SK-N-MC (cell line): ENCODE measurements around the gene FN1.

Source experiments
- DNase-seq: peaks from one replicate; pipeline ENCODE4 v3.0.0-alpha.2; 2011; ENCODE audit warnings: low read depth, low spot score
- H3K27ac ChIP-seq: fragments of 200-600 bp; sonication (generic); 2 replicates; pipeline ENCODE4 v1.5.1; 2016; ENCODE audit warnings: mixed run types
- H3K36me3 ChIP-seq: fragments of 200-600 bp; sonication (generic); 2 replicates; pipeline ENCODE4 v1.6.1; 2017; ENCODE audit warnings: antibody characterized with exemption, low read length, mixed read lengths; ENCODE audit not compliant: insufficient read depth
- H3K4me3 ChIP-seq: fragments of 200-600 bp; sonication (generic); 2 replicates; pipeline ENCODE4 v1.5.1; 2016
- H3K9ac ChIP-seq: fragments of 200-600 bp; sonication (generic); 2 replicates; pipeline ENCODE4 v1.8.0; 2017; ENCODE audit warnings: mixed run types, mixed read lengths; ENCODE audit not compliant: insufficient read length
- H3K9me3 ChIP-seq: fragments of 200-600 bp; sonication (generic); 2 replicates; pipeline ENCODE4 v1.6.1; 2017; ENCODE audit warnings: low read depth, mild to moderate bottlenecking, antibody characterized with exemption, low read length, moderate library complexity, mixed read lengths
- EZH2 ChIP-seq: fragments of 200-600 bp; sonication (generic); IDR thresholded peaks from one replicate; pipeline ENCODE4 v1.6.1; 2017; ENCODE audit warnings: antibody characterized with exemption
- FOXP2 ChIP-seq: optimal IDR thresholded peaks from 2 replicates; pipeline ENCODE3; 2011; ENCODE audit warnings: mild to moderate bottlenecking, moderate library complexity; ENCODE audit not compliant: insufficient read depth; ENCODE audit errors: extremely low read length, control extremely low read depth
- POLR2AphosphoS5 ChIP-seq: IDR thresholded peaks from 2 replicates; pipeline ENCODE4 v1.6.1; 2012; ENCODE audit warnings: mild to moderate bottlenecking, low read depth, low read length, borderline replicate concordance

FN1 gene

GRCh38 chr2:215352602-215353001 is 83.3 kb downstream of the FN1 start:
- no peak overlapping the region for H3K4me3 ChIP-seq
- no peak overlapping the region for H3K9ac ChIP-seq
- peaks cover 41% of the 10 kb centered on the region for H3K36me3 ChIP-seq
- DNase-seq, result no peak
- TF ChIP-seq FOXP2 (no peak), POLR2AphosphoS5 (no peak), EZH2 (no peak)
- H3K27ac ChIP-seq, result no peak overlapping the region
- H3K9me3 ChIP-seq, result no peaks in the 10 kb centered on the region

GRCh38 chr2:215347878-215348277 is 88.0 kb downstream of the FN1 start:
- Histone ChIP-seq H3K9ac (no peak overlapping the region), H3K9me3 (no peaks in the 10 kb centered on the region), H3K4me3 (no peak overlapping the region), H3K27ac (no peak overlapping the region), H3K36me3 (peaks cover 87% of the 10 kb centered on the region)
- no peak for DNase-seq
- TF ChIP-seq POLR2AphosphoS5 (no peak), FOXP2 (no peak), EZH2 (no peak)

DNA sequence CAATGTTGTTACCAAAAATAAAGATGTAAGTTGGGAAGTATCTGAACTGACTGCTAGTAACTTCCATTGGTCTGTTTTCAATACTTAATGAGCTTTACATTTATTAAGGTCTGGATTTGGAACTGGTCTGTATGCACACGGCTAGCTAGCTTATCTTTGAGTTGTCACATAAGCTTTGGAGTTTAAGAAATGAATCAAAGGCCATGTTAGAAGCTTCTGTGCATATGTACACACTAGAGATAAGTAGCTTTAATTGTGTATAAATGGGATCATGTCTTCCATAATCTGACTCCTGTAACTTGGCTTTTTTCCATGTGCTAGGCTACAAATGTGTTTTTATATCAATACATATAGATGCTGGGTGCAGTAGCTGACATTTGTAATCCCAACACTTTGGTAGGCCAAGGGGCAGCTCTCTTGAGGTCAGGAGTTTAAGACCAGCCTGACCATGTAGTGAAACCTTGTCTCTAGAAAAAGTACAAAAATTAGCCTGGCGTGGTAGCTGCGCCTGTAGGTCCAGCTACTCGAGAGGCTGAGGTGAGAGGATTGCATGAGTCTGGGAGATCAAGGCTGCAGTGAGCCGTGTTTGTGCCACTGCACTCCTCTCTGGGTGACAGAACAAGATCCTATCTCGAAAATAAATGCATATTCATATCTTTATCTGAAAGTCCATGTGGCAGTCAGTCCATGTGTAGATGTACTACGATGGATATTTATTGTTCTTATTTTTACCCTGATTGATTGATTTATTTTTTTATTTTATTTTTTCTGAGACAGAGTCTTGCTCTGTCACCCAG is 96.8 kb downstream of the FN1 start:
- Histone ChIP-seq H3K9me3 (no peaks in the 10 kb centered on the region), H3K36me3 (peaks cover 94% of the 10 kb centered on the region), H3K4me3 (no peak overlapping the region), H3K27ac (no peak overlapping the region), H3K9ac (no peak overlapping the region)
- DNase-seq, result no peak
- no peak for TF ChIP-seq EZH2
- no peak for TF ChIP-seq POLR2AphosphoS5
- TF ChIP-seq FOXP2, result no peak

GRCh38 chr2:215332872-215333595 is 102.8 kb downstream of the FN1 start:
- H3K9ac ChIP-seq, result no peak overlapping the region
- TF ChIP-seq FOXP2, result no peak
- peaks cover 87% of the 10 kb centered on the region for H3K36me3 ChIP-seq
- H3K9me3 ChIP-seq, result no peaks in the 10 kb centered on the region
- no peak for DNase-seq
- H3K4me3 ChIP-seq, result no peak overlapping the region
- no peak overlapping the region for H3K27ac ChIP-seq

DNA sequence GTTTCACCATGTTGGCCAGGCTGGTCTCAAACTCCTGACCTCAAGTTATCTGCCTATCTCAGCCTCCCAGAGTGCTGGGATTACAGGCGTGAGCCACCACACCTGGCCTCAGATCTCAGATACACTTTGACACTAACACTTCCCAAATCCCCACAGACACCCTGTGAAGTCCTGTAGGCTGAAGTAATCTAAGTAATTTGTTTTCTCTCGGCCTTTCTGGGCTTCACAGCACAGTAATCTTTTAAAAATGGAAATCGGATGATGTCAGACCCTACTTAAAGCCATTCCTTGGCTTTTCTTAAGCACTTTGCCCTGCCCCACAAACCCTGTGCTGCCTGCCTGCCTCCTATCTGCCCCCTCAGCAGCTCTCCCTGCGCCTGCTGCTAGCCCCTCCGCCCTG is 107.8 kb downstream of the FN1 start:
- no peak for TF ChIP-seq EZH2
- TF ChIP-seq POLR2AphosphoS5, result no peak
- TF ChIP-seq FOXP2, result no peak
- H3K27ac ChIP-seq, result no peak overlapping the region
- DNase-seq, result no peak
- H3K4me3 ChIP-seq, result no peak overlapping the region
- peaks cover 88% of the 10 kb centered on the region for H3K36me3 ChIP-seq
- no peaks in the 10 kb centered on the region for H3K9me3 ChIP-seq
- no peak overlapping the region for H3K9ac ChIP-seq

DNA sequence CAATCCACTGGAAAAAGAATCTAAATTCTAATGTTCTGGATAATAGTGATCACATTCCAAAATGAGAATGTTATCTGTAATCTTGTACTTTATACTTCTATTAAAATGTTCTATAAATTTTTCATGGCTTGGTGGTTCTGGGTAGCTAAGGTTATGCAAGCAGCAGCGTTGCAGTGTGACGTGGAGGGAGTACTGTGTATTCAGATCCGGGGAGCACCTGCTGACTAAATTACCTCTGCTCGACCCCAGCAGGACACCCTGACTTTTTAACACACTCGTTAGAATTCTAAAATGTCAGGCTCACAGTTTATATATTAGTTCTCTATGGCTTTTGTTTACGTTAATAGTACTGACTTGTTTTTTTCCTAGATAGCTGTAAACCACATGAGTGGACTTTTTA is 111.1 kb downstream of the FN1 start:
- TF ChIP-seq POLR2AphosphoS5, result no peak
- no peak for TF ChIP-seq FOXP2
- TF ChIP-seq EZH2, result no peak
- Histone ChIP-seq H3K27ac (no peak overlapping the region), H3K9ac (no peak overlapping the region), H3K4me3 (no peak overlapping the region), H3K9me3 (no peaks in the 10 kb centered on the region), H3K36me3 (peaks cover 91% of the 10 kb centered on the region)
- DNase-seq, result no peak

DNA sequence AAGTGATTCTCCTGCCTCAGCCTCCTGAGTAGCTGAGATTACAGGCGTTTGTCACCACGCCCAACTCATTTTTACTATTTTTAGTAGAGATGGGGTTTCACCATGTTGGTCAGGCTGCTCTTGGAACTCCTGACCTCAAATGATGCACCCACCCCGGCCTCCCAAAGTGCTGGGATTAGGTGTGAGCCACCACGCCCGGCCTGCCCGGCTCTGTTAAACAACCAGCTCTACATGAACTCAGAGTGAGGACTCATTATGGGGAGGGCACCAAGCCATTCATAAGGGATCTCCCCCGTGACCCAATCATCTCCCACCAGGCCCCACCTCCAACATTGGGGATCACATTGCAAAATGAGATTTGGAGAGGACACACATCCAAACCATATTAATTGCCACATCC is 115.2 kb downstream of the FN1 start:
- H3K4me3 ChIP-seq, result no peak overlapping the region
- H3K9ac ChIP-seq, result no peak overlapping the region
- TF ChIP-seq EZH2, result no peak
- TF ChIP-seq POLR2AphosphoS5, result no peak
- TF ChIP-seq FOXP2, result no peak
- H3K9me3 ChIP-seq, result 0 out of 2 replicates have a peak, but pooled peaks cover 2% of the 10 kb centered on the region
- no peak for DNase-seq
- no peak overlapping the region for H3K27ac ChIP-seq
- H3K36me3 ChIP-seq, result peaks cover 94% of the 10 kb centered on the region

DNA sequence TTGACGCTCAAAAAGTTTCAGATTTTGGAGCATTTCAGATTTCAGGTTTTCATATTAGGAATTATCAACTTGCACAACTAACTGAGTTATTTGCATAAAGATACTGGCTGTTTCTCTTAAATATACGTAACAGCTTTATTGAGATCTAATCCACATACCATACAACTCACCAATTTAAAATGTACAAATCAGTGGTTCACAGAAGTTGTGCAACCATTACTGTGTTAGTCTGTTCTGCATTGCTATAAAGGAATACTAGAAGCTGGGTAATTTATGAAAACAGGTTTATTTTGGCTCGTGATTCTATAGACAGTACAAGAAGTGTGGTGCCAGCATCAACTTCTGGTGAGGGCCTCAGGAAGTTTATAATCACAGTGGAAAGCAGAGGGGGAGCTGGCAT is 115.8 kb downstream of the FN1 start:
- 0 out of 2 replicates have a peak, but pooled peaks cover 2% of the 10 kb centered on the region for H3K9me3 ChIP-seq
- no peak overlapping the region for H3K4me3 ChIP-seq
- H3K27ac ChIP-seq, result no peak overlapping the region
- TF ChIP-seq EZH2, result no peak
- no peak for TF ChIP-seq POLR2AphosphoS5
- no peak for TF ChIP-seq FOXP2
- DNase-seq, result no peak
- no peak overlapping the region for H3K9ac ChIP-seq
- peaks cover 97% of the 10 kb centered on the region for H3K36me3 ChIP-seq
